ENCODE data around the gene AKNA.

The AKNA gene

DNA sequence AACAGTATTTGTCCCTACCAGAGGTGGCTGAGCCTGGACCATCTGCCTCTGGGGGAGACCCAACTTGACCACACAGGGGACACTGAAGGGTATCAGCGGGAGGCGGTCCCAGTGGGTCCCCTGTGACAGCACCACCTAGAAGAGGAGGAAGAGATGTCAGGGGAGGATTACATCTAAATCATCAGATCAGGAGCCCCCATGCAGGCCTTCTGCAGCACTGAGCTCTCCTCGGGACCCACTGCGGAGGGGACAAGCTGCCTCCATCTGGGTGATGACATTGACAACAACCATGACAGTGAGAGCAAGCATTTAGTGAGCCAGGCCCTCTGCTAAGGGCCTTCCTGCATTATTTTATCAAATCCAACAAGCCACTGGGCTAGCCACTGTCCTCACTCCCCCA is 45.8 kb downstream of the AKNA start:
- Histone ChIP-seq H3K9me2 (ENCODE audit: low read depth, low read length) (no peaks in the 10 kb centered on the region), H3K27ac (ENCODE audit: low read depth, low read length, poor library complexity, severe bottlenecking) (no peak overlapping the region), H3K9me3 (ENCODE audit: low read length) (no peaks in the 10 kb centered on the region), H3K4me3 (ENCODE audit: low read depth, low read length, poor library complexity, severe bottlenecking) (no peak overlapping the region), H2AFZ (ENCODE audit: low read length) (no peak overlapping the region), H3F3A (ENCODE audit: insufficient read depth, low read length) (no peaks in the 10 kb centered on the region), H3K36me3 (ENCODE audit: insufficient read depth, low read length) (peaks cover 95% of the 10 kb centered on the region), H4K20me1 (ENCODE audit: insufficient read depth, low read length) (no peaks in the 10 kb centered on the region), H3K4me1 (ENCODE audit: insufficient read depth, low read length, severe bottlenecking) (no peaks in the 10 kb centered on the region), H3K79me2 (ENCODE audit: insufficient read depth, low read length) (no peaks in the 10 kb centered on the region), H3K4me2 (ENCODE audit: low read length) (no peak overlapping the region), H3K27me3 (ENCODE audit: insufficient read depth, low read length) (no peaks in the 10 kb centered on the region), H3K9ac (ENCODE audit: low read length) (no peak overlapping the region)
- TF ChIP-seq EZH2 (IDR thresholded peaks at IDR 0.05; ENCODE audit: borderline replicate concordance, low read length), result no peak
- TF ChIP-seq, protein P1, sequence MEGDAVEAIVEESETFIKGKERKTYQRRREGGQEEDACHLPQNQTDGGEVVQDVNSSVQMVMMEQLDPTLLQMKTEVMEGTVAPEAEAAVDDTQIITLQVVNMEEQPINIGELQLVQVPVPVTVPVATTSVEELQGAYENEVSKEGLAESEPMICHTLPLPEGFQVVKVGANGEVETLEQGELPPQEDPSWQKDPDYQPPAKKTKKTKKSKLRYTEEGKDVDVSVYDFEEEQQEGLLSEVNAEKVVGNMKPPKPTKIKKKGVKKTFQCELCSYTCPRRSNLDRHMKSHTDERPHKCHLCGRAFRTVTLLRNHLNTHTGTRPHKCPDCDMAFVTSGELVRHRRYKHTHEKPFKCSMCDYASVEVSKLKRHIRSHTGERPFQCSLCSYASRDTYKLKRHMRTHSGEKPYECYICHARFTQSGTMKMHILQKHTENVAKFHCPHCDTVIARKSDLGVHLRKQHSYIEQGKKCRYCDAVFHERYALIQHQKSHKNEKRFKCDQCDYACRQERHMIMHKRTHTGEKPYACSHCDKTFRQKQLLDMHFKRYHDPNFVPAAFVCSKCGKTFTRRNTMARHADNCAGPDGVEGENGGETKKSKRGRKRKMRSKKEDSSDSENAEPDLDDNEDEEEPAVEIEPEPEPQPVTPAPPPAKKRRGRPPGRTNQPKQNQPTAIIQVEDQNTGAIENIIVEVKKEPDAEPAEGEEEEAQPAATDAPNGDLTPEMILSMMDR (IDR thresholded peaks at IDR 0.05; ENCODE audit: low read length), result no peak

DNA sequence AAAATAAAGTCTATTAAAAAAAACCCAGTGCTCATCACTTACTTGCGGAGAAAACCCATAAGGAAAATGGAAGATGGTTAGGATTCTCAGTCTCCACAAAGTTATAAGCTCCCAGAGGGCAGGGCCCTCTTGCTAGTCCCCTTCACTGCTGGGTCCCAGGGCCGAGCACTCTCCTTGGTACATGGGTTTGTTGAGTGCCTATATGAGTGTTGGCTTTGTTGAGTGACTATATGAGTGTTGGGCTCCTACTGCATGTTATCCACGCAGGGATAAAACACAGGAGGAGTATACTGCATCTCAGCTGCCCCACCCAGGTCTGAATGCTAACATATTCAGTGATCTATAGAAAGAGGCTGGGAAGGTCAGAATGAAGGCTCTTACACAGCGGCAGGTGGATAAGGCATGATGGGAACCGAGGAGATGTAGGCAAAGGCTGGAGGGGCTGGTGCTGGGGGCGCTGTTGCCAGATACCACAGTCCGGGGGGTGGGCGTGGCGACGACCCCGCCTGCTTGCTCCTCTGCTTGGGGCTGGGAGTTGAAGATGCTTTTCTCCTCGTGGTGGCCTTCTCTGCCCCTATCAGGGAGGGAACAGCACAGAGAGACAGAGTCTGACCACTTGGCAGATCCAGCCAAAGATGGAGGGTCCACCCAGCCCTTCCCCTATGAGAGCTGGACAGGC is 46.5 kb downstream of the AKNA start:
- Histone ChIP-seq H3K27ac (ENCODE audit: low read depth, low read length, poor library complexity, severe bottlenecking) (no peak overlapping the region), H3K79me2 (ENCODE audit: insufficient read depth, low read length) (no peaks in the 10 kb centered on the region), H3K4me3 (ENCODE audit: low read depth, low read length, poor library complexity, severe bottlenecking) (no peak overlapping the region), H3K9me3 (ENCODE audit: low read length) (no peaks in the 10 kb centered on the region), H2AFZ (ENCODE audit: low read length) (no peak overlapping the region), H4K20me1 (ENCODE audit: insufficient read depth, low read length) (no peaks in the 10 kb centered on the region), H3K9me2 (ENCODE audit: low read depth, low read length) (no peaks in the 10 kb centered on the region), H3F3A (ENCODE audit: insufficient read depth, low read length) (no peaks in the 10 kb centered on the region), H3K4me1 (ENCODE audit: insufficient read depth, low read length, severe bottlenecking) (no peaks in the 10 kb centered on the region), H3K9ac (ENCODE audit: low read length) (no peak overlapping the region), H3K36me3 (ENCODE audit: insufficient read depth, low read length) (peaks cover 94% of the 10 kb centered on the region), H3K27me3 (ENCODE audit: insufficient read depth, low read length) (no peaks in the 10 kb centered on the region), H3K4me2 (ENCODE audit: low read length) (no peak overlapping the region)
- TF ChIP-seq, protein P1 (IDR thresholded peaks at IDR 0.05; ENCODE audit: low read length), result no peak
- no peak for TF ChIP-seq EZH2 (IDR thresholded peaks at IDR 0.05; ENCODE audit: borderline replicate concordance, low read length)

DNA sequence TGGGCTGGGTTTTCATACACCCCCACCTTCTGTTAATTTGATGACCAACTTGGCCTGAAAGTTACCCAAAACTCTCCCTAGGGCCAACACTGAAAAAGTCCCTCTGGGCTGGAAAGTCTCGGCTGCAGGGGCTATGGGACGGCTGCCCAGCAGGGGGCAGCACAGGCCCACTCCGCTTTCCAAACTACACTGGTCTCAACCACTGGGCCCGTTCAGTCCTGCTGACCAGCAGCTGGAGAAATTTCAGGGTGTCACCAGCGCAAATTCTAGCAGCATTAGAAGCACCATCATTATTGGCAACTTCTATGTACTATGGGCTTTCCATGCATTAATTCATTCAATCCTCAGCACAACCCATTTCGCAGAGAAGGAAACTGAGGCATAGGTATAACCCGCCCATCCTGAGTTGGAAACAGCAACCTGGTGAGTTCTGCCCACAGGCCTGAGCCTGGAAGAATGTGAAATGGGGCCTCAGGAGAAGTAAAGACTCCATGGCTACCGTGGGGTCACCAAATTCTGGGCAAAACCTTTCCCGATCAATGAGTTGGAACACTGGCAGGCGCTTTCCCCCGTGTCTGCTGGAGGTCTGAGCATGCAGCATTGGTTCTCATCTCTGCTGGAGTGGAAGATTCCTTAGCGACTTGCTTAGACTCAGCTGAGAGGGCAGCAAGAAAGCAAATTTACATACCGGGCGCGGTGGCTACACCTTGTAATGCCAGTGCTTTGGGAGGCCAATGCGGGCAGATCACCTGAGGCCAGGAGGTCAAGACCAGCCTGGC is 48.5 kb downstream of the AKNA start:
- Histone ChIP-seq H3K79me2 (ENCODE audit: insufficient read depth, low read length) (no peaks in the 10 kb centered on the region), H3K9me3 (ENCODE audit: low read length) (0 out of 2 replicates have a peak, but pooled peaks cover 3% of the 10 kb centered on the region), H3K4me2 (ENCODE audit: low read length) (no peak overlapping the region), H3K4me1 (ENCODE audit: insufficient read depth, low read length, severe bottlenecking) (no peaks in the 10 kb centered on the region), H3F3A (ENCODE audit: insufficient read depth, low read length) (no peaks in the 10 kb centered on the region), H3K4me3 (ENCODE audit: low read depth, low read length, poor library complexity, severe bottlenecking) (no peak overlapping the region), H3K9me2 (ENCODE audit: low read depth, low read length) (no peaks in the 10 kb centered on the region), H3K27me3 (ENCODE audit: insufficient read depth, low read length) (no peaks in the 10 kb centered on the region), H3K36me3 (ENCODE audit: insufficient read depth, low read length) (peaks cover 96% of the 10 kb centered on the region), H3K27ac (ENCODE audit: low read depth, low read length, poor library complexity, severe bottlenecking) (no peak overlapping the region), H4K20me1 (ENCODE audit: insufficient read depth, low read length) (no peaks in the 10 kb centered on the region), H2AFZ (ENCODE audit: low read length) (no peak overlapping the region), H3K9ac (ENCODE audit: low read length) (no peak overlapping the region)
- TF ChIP-seq, protein P1 (IDR thresholded peaks at IDR 0.05; ENCODE audit: low read length), result peak; percentile 92
- no peak for TF ChIP-seq EZH2 (IDR thresholded peaks at IDR 0.05; ENCODE audit: borderline replicate concordance, low read length)

Measured in OCI-LY1 (cell line).